Measurements from ENCODE around the gene TRA2A.
"Not testable (repeated sequence)": the region's sequence is repeated elsewhere in the genome, so short reads cannot be mapped to it uniquely, and the experiment has no call there.

TRA2A gene

GRCh38 chr7:23531794-23532489 is at the start of gene TRA2A:
TRA2A (minus strand) TSS chr7:23531981; CDS start chr7:23531824, 157 bp downstream.
- peak; percentile 95 for DNase-seq (ENCODE audit: low read depth)

DNA sequence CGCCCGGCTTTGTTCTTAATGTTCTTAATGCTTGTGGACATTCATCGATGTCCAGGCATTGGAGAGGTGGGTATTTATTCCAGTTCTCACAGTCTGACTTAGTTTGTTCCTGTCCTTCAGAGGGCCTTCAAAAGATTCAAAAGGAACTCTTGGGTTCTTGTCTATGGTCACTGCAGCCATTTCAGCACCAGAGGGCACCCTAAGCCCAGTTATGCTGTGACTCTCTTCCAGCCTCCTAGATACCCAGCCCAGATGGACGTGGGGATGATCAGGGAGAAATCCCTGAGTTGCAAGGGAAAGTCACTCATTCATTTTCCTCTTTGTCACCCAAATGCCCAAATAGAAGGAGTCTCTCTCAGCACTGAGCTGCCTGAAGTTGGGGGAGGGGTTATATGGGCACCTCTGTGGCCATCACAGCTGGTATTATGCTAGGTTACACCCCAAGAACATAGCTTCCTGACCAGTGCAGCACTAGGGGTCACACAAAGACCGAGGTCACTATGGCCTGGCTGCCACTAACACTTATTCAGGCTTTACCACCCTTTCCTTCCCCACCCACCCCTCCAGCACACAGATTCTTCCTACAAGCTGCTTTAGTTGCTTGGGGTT is 38.9 kb upstream of the TRA2A start:
- DNase-seq (ENCODE audit: low read depth) = peak; percentile 53

GRCh38 chr7:23558303-23558702 is 26.5 kb upstream of the TRA2A start:
- DNase-seq (ENCODE audit: low read depth) = no peak

GRCh38 chr7:23547662-23548061 is 15.9 kb upstream of the TRA2A start:
- no peak for DNase-seq (ENCODE audit: low read depth)

DNA sequence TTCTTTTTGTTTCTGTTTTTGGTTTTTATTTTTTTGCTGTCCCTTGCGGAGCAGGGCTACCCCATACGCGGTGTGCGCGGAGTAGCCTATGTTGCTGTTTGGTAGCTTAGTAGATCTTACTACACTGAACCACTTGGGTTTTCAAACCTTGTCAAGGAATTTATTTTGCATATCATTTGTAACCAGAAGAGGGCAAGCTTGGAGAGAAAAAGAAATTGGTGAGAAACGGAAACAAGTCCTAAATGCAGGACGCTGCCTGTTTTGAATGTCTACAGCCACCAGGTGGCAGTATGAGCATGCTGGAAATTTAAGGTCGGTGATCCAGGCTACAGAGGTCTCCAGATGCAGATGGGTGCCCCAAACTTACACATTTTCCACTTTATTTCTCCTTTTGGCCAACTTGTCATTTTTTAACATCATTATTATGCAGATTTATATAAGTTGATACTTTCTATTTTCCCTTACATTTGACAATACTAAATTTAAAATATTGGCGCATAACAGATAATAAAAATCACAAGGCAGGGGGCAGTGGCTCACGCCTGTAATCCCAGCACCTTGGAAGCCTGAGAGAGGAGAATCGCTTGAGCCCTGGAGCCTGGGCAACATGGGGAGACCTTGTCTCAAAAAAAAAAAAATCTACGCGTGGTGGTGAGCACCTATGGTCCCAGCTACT is 15.3 kb upstream of the TRA2A start:
- DNase-seq (ENCODE audit: low read depth) = peak; percentile 45

DNA sequence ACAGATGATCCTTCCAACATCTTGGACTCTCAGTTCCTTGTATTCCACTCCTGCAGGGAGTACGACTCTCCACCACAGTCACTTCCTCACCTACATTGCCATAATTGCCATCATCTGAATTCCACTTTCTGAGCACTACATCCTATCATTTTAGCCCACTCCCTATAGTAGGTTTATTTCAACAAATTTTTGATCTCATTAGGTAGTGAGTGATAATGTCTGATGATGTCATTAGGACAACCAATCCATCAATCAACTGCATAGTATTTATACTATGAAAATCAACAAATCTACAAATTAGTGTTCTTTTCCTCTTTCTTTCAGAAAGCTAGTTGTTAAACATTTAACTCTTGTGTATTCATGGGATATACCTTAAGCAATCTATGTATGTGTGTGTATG is 13.7 kb upstream of the TRA2A start:
- DNase-seq (ENCODE audit: low read depth) = no peak

DNA sequence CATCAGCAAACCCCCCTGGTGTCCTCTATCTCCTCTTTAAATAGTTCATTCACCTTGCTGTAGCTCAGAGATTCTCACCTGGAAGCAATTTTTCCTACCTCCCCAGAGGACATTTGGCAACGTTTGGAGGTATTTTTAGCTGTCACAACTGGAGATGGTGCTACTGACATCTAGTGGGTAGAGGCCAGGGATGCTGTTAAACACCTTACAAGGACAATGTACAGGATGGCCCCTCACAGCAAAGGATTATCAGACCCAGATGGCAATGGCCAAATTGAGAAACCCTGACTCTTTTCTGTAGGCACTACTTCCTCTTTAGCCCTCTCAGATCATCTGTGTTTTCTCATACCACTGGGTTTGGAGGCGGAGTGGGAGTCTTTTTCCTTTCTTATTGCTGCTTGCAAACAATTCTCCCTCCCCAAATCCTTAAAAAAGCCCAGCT is 13.2 kb upstream of the TRA2A start:
- no peak for DNase-seq (ENCODE audit: low read depth)

DNA sequence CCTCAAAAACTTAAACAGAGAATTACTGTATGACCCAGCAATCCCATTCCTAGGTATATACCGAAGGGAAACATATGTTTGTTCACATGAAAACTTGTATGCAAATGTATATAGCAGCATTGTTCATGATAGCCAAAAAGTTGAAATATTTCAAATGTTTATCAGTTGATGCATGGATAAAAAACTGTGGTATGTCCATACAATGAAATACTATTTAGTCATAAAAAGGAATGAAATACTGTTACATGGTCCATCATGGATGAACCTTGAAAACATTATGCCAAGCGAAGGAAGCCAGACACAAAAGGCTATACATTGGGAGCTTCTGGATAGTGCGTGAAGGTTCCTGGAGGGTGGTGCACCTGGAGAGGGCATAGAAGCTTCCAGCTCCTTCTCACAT is 11.0 kb upstream of the TRA2A start:
- no peak for DNase-seq (ENCODE audit: low read depth)

DNA sequence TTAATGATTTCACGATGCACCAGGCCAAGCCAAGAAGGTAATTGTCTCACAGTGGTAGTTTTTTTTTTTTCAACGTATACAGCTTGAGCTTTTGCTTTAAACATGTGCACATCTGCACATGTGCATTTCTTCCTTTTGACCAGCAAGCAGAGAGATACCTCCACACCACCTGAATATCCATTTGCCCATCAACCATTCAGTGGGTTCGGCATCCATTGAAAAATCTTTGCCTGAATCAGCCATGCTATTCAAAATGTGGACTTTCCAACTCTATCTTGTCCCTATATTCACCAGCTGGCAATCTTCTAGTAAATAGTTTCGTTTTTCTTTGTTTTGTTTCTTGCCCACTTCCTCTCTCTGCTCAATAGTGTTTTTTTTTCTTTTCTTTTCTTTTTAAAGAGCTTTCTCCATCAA is 7.7 kb upstream of the TRA2A start:
- no peak for DNase-seq (ENCODE audit: low read depth)

DNA sequence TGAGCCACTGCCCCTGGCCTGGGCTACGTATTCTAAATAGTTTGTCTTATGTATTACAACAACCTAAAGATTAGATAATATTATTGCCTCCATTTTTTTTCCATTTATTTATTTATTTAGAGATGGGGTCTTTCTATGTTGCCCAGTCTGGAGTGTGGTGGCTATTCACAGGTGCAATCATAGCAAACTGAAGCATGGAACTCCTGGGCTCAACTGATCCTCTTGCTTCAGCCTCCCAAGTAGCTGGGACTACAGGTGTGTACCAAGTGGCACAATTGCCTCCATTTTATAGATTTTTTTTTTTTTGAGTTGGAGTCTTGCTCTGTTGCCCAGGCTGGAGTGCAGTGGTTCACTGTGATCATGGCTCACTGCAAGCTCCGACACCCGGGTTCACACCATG is 6.5 kb upstream of the TRA2A start:
- DNase-seq (ENCODE audit: low read depth) = no peak

GRCh38 chr7:23533238-23533604 is 1.4 kb upstream of the TRA2A start:
- DNase-seq (ENCODE audit: low read depth) = no peak

DNA sequence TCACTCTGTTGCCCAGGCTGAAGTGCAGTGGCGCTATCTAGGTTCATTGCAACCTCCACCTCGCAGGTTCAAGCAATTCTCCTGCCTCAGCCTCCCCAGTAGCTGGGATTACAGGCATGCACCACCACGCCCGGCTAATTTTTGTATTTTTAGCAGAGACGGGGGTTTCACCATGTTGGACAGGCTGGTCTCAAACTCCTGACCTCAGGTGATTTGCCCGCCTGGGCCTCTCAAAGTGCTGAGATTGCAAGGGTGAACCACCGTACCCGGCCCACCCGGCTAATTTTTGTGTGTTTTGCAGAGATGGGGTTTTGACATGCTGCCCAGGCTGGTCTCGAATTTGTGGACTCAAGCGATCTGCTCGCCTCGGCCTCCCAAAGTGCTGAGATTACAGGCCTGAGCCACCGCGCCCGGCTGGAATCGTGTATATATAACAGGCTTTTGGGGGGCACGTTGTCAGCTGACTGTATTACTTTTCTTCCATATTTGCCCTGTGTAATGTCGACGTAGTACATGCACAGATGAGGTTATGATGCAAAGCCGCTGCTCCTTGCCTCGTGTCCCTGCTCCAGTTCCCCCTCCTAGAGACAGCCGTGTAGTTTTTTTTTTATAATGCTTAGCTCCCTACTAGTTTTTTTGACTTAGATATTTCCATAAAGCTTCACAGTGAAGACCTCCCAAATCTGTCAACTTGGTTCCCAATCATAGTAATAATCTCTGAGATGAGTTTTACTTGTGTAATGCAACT is 883 bp upstream of the TRA2A start:
- no peak for DNase-seq (ENCODE audit: low read depth)

DNA sequence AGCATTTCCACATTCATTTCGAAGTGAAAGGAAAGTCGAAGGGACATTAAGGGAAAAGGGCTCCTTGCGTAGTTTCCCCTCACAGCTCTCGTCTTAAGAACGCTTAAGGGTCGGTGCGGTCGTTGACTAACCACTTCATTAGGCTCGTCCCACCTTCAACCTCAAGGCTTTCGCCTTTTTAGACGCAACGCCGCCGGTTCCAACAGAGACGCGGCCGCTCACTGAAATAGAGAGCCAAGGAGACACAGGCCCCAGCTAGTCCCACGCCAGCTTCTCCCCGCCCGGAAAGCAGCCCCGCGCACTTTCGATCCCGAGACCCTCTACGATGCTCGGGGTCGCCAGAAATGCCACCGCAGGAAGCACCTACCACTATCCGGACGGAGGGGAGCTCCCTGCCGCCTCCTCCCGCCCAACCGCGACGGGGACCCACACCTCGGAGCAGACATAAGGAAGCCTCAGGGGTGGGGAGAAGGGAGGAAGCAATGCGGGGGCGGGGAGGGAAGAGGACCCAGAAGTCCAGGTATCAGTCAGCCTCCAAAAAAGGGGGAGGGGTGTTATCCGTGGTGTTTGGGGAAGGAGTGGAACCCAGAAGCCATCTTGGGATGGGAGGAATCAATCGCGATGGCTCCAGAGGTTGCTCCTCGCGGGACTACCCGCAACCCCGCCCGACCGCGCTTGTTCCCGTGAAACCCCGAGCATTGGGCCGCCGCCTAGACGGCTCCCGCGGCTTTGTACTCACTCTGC is 559 bp downstream of the TRA2A start:
- DNase-seq (ENCODE audit: low read depth) = no peak

DNA sequence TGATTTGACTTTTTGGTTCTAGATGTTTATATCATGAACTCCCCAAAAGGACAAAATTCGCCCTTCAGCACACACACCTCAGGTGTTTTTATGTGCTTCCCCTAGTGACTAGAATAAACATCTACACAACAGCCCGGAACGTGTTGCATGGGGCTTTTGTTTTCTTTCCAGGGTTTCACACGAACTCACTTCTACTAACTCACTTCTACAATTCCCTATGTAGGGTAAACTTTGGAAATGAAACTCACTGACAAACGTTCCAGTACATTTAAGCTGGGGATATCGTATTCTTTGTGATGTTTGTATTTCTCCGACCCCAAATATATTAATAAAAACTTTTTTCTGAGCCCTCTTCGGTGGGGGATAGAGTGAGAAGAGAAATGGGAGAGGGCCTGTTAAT is 1.4 kb downstream of the TRA2A start:
- no peak for DNase-seq (ENCODE audit: low read depth)

GRCh38 chr7:23529262-23529859 is 2.4 kb downstream of the TRA2A start:
- no peak for DNase-seq (ENCODE audit: low read depth)

GRCh38 chr7:23525611-23526010 is 6.2 kb downstream of the TRA2A start:
- DNase-seq (ENCODE audit: low read depth) = not testable (repeated sequence)

DNA sequence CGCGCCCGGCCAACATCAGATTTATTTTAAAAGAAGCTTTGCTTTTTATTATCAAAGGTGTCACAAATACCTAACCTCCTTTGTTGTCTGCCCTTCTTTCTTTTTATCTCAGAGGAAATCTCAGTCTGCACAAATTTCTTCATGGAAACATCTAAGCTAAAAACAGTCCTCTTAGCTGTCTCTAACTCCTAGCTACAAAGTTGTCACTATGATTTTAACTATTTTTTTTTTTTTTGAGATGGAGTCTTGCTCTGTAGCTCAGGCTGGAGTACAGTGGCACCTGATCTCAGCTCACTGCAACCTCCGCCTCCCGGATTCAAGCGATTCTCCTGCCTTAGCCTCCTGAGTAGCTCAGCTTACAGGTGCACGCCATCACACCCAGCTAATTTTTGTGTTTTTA is 7.3 kb downstream of the TRA2A start:
- no peak for DNase-seq (ENCODE audit: low read depth)

DNA sequence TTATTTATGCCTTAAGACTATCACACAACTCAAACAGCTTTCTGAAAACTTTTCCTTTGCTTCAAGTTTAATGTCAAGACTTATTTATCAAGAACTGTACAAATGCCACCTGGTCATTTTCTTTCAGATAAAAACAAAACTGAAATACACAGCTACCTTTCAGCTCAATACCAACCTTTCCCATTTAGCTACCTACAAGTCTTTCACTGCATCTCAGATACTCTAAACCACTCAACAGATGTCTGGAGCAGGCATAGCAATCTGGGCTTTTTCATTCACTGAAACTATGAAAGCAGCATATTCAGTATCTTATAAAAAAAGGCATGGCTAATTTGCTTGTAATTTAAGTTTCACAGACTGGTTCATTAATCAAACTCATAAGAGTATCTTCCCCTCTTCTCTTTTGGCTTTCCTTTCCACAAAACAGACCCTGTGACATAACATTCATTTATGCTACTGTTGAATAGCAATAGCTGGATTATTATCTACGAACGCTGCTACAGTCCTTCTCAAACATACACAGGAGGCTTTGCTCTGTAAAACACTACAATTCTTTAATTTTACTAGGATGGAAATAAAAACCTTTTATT is 8.2 kb downstream of the TRA2A start:
- no peak for DNase-seq (ENCODE audit: low read depth)

- DNase-seq (ENCODE audit: low read depth) = no peak
Observed at GRCh38 chr7:23520582-23520981, 11.2 kb downstream of the TRA2A start.

DNA sequence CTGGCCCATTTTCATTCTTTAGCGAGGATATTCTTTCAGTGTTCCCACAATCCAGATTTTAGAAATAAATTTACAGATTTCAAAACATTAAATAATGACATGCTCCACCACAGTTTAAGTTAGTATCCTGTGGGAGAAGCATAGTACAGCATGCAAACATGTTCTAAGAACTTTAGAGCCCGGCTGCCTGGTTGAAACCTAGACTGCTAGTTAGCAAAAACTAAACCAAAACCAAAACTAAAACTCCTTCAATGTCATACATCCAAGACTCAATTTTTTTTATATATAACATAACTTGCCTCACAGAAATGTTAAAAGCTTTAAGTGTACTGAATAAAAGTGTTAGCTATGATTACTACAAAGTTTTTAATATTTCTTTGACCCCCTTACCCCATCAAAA is 17.0 kb downstream of the TRA2A start:
- DNase-seq (ENCODE audit: low read depth) = no peak

GRCh38 chr7:23513746-23514145 is 18.0 kb downstream of the TRA2A start:
- not testable (repeated sequence) for DNase-seq (ENCODE audit: low read depth)
